Ovary (tissue), 9 donors: ENCODE data around the gene L3MBTL2. TPM values are rescaled to one million over a fixed set of nuclear protein-coding genes. Genes with fewer than 3 reads are reported as not detected.
"Not testable (repeated sequence)": the region's sequence is repeated elsewhere in the genome, so short reads cannot be mapped to it uniquely, and the experiment has no call there.

ENCODE experiments used
- DNase-seq, 5 donors: peaks; one replicate each; pipeline ENCODE4 v3.0.0-alpha.2; 2019 to 2020
- H3K27ac ChIP-seq, 2 donors: fragments of 200-600 bp; one replicate each; pipeline versions ENCODE4 v1.5.1 to v1.8.0; 2019 to 2022
- H3K27me3 ChIP-seq: fragments of 200-600 bp; one replicate; pipeline ENCODE4 v1.8.0; 2022
- H3K36me3 ChIP-seq: fragments of 200-600 bp; sonication (generic); one replicate; pipeline ENCODE4 v1.5.1; 2019
- H3K4me1 ChIP-seq: one replicate; pipeline ENCODE4 v1.8.1; 2013; ENCODE audit warnings: mild to moderate bottlenecking, moderate library complexity; ENCODE audit not compliant: insufficient read depth
- H3K4me3 ChIP-seq: fragments of 200-600 bp; sonication (generic); one replicate; pipeline ENCODE4 v1.5.1; 2017
- H3K9me3 ChIP-seq, 2 donors: fragments of 200-600 bp in 1 of 2; sonication (generic) in 1 of 2; one replicate each; pipeline versions ENCODE4 v1.5.1 to v1.8.1; 2013 to 2019; ENCODE audit warnings: mild to moderate bottlenecking in 1 of 2, moderate library complexity in 1 of 2
- EP300 ChIP-seq: sonication (generic); formaldehyde crosslinking; IDR thresholded peaks from one replicate; pipeline ENCODE4 v1.6.1; 2017; ENCODE audit warnings: antibody characterized with exemption
- POLR2A ChIP-seq: fragments of 450-650 bp; IDR thresholded peaks from one replicate; pipeline ENCODE4 v1.6.1; 2017; ENCODE audit warnings: antibody characterized with exemption, mild to moderate bottlenecking, moderate library complexity
- WGBS, 3 donors: extraction: QIAGEN DNeasy Blood & Tissue Kit in 1 of 3; methylation state at CpG; one replicate each; pipeline versions ENCODE4 v1.1.5 to v1.1.7; 2013 to 2017; 5-methylcytosine and 5-hydroxymethylcytosine counted together
- intact Hi-C, 4 donors: fragments of 100-400 bp; cut with DNase I; formaldehyde crosslinking; loops; one replicate each; pipeline versions ENCODE4 v1.11.0 to v1.15.1; 2022 to 2023
- polyA plus RNA-seq, 2 donors: library from polyadenylated mRNA; stranded (reverse); fragments of 200-250 nt in 1 of 2; fragments of 350-450 nt in 1 of 2; fragmentation: Illumina TruSeq in 1 of 2; extraction: RNeasy Lipid Tissue Mini Kit (QIAGEN cat#74804) in 1 of 2; gene quantifications; one replicate each; pipeline ENCODE4 v1.2.3, GENCODE V29; 2013 to 2014
- total RNA-seq, 7 donors: library from RNA; depleted of rRNA in 2 of 7; stranded (reverse); fragments of >200 nt in 2 of 7; fragmentation: NEBNext Ultra II Directional in 3 of 7; extraction: Animal tissue kit (Norgen Biotek cat#: 25700) in 3 of 7; gene quantifications; one replicate each; pipeline versions ENCODE4 v1.1.0 to v1.2.4, GENCODE V29; 2016 to 2023
- TF ChIP-seq, protein P1 (sequence below), 3 donors: fragments of 450-650 bp in 2 of 3; fragments of 200-600 bp in 1 of 3; IDR thresholded peaks; one replicate each; pipeline versions ENCODE4 v1.5.1 to v1.8.0; 2016 to 2022; ENCODE audit warnings: antibody characterized with exemption in 3 of 3, mild to moderate bottlenecking in 1 of 3
- donor health status: DM: no; HTN: no; CAD: no; lungs with moderate emphysema.
- donor health status: DM: no; HTN: no; CAD: no.
- donor health status: Bipolar disorder and iron deficiency.
- donor health status: DM: yes; HTN: yes; CAD: no.
- donor health status: DM: no; HTN: no; CAD: no.
- donor health status: DM: yes; HTN: yes; CAD: no.

Gene L3MBTL2
- total and polyA plus RNA-seq, 9 donors: 8.9 to 32.1 (median 25.3) TPM

DNA sequence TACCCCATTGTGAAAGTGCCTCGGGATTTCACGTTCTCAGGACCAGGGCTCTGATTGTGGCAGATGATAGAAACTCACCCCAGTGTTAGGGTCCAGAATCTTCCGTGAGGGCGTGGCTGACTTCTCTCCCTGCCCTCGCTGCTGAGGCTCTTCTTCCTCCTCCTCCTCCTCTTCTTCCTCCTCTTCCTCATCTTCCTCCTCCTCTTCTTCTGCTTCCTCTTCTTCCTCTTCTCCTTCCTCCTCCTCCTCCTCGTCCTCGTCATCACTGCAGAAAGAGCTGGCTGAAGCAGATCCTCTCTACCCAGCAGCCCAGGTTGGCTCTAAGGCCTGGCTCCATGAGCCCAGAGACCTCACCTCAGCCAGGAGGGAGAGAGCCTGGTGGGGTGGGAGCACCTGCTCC lies 49.1 kb downstream of the L3MBTL2 start:
- TF ChIP-seq, protein P1, sequence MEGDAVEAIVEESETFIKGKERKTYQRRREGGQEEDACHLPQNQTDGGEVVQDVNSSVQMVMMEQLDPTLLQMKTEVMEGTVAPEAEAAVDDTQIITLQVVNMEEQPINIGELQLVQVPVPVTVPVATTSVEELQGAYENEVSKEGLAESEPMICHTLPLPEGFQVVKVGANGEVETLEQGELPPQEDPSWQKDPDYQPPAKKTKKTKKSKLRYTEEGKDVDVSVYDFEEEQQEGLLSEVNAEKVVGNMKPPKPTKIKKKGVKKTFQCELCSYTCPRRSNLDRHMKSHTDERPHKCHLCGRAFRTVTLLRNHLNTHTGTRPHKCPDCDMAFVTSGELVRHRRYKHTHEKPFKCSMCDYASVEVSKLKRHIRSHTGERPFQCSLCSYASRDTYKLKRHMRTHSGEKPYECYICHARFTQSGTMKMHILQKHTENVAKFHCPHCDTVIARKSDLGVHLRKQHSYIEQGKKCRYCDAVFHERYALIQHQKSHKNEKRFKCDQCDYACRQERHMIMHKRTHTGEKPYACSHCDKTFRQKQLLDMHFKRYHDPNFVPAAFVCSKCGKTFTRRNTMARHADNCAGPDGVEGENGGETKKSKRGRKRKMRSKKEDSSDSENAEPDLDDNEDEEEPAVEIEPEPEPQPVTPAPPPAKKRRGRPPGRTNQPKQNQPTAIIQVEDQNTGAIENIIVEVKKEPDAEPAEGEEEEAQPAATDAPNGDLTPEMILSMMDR (IDR thresholded peaks at IDR 0.05): no peak
- TF ChIP-seq POLR2A (no peak), EP300 (no peak)
- intact Hi-C loops: no loop called here
- no peaks in the 10 kb centered on the region for H3K4me1 ChIP-seq
- 90 to 92% (median 91%) methylated on average over 7 of the region's 7 CpGs for WGBS, 3 donors
- no peak overlapping the region for H3K27ac ChIP-seq
- H3K36me3 ChIP-seq: no peaks in the 10 kb centered on the region
- H3K27me3 ChIP-seq: no peaks in the 10 kb centered on the region
- H3K4me3 ChIP-seq: no peak overlapping the region
- H3K9me3 ChIP-seq: no peaks in the 10 kb centered on the region
- no peak for DNase-seq

- no peak for DNase-seq
- Histone ChIP-seq H3K9me3 (no peaks in the 10 kb centered on the region), H3K36me3 (no peaks in the 10 kb centered on the region), H3K27me3 (no peaks in the 10 kb centered on the region), H3K4me3 (no peak overlapping the region), H3K27ac (no peak overlapping the region), H3K4me1 (no peaks in the 10 kb centered on the region)
- 74 to 82% (median 76%) methylated on average over 20 of the region's 20 CpGs for whole genome bisulfite sequencing, 3 donors
- no peak for TF ChIP-seq EP300
- TF ChIP-seq, protein P1 (IDR thresholded peaks at IDR 0.05): no peak
- TF ChIP-seq POLR2A: no peak
- intact Hi-C loops: no loop called here
Observed at GRCh38 chr22:41256254-41257253, 51.4 kb downstream of the L3MBTL2 start.

GRCh38 chr22:41257696-41258095 lies 52.6 kb downstream of the L3MBTL2 start:
- no peaks in the 10 kb centered on the region for H3K27me3 ChIP-seq
- WGBS, 3 donors: 72 to 84% (median 79%) methylated on average over 11 of the region's 11 CpGs
- H3K36me3 ChIP-seq: no peaks in the 10 kb centered on the region
- no peak for TF ChIP-seq POLR2A
- TF ChIP-seq, protein P1 (IDR thresholded peaks at IDR 0.05): no peak
- DNase-seq: no peak
- no peak overlapping the region for H3K4me3 ChIP-seq
- H3K27ac ChIP-seq: no peak overlapping the region
- H3K4me1 ChIP-seq: no peaks in the 10 kb centered on the region
- no peaks in the 10 kb centered on the region for H3K9me3 ChIP-seq
- intact Hi-C loops: no loop called here

- H3K9me3 ChIP-seq, DNase-seq, H3K27me3 ChIP-seq, H3K4me3 ChIP-seq, H3K4me1 ChIP-seq, H3K27ac ChIP-seq, intact Hi-C loops, H3K36me3 ChIP-seq: not testable (repeated sequence)
- WGBS, 3 donors: 92 to 98% (median 96%) methylated on average over 4 of the region's 4 CpGs
Observed at GRCh38 chr22:41259756-41260155, 54.6 kb downstream of the L3MBTL2 start.

GRCh38 chr22:41260871-41261270 lies 55.8 kb downstream of the L3MBTL2 start:
- Histone ChIP-seq H3K36me3 (no peaks in the 10 kb centered on the region), H3K27ac (no peak overlapping the region), H3K4me3 (no peak overlapping the region), H3K9me3 (no peaks in the 10 kb centered on the region), H3K4me1 (no peaks in the 10 kb centered on the region), H3K27me3 (no peaks in the 10 kb centered on the region)
- WGBS, 3 donors: 96 to 98% (median 97%) methylated on average over 7 of the region's 7 CpGs
- TF ChIP-seq, protein P1 (IDR thresholded peaks at IDR 0.05): no peak
- no peak for TF ChIP-seq EP300
- TF ChIP-seq POLR2A: no peak
- DNase-seq: no peak
- intact Hi-C loops: no loop called here
